Caki2 (cell line): ENCODE data around the gene SLC12A5. TPM values are rescaled to one million over a fixed set of nuclear protein-coding genes. Genes with fewer than 3 reads are reported as not detected.
"Not testable (repeated sequence)": the region's sequence is repeated elsewhere in the genome, so short reads cannot be mapped to it uniquely, and the experiment has no call there.

Experiments
- DNase-seq: peaks from one replicate; pipeline ENCODE4 v3.0.0-alpha.2; 2015; ENCODE audit warnings: low read depth
- in situ Hi-C: cut with HindIII; loops from 2 replicates; pipeline ENCODE4 v1.10.0; 2016; ENCODE audit warnings: low sequenced_read_pairs, low pct_unique_long_range_greater_than_20kb, mixed read lengths
- total RNA-seq: library from RNA; depleted of rRNA; stranded (reverse); fragments of >200 nt; shearing (Covaris generic); gene quantifications from 2 replicates; pipeline ENCODE4 v1.2.3, GENCODE V29; 2014; ENCODE audit warnings: low replicate concordance; rRNA removed

SLC12A5 gene
- total RNA-seq: 7.9 TPM in 1 of 2 replicates, not detected in the other

- no peak for DNase-seq
- in situ Hi-C loops: no loop called here
Measured at GRCh38 chr20:46028772-46029371, at the start of gene SLC12A5. Gene SLC12A5 (plus strand): TSS chr20:46029215. CDS start chr20:46029345, 130 bp downstream.

DNA sequence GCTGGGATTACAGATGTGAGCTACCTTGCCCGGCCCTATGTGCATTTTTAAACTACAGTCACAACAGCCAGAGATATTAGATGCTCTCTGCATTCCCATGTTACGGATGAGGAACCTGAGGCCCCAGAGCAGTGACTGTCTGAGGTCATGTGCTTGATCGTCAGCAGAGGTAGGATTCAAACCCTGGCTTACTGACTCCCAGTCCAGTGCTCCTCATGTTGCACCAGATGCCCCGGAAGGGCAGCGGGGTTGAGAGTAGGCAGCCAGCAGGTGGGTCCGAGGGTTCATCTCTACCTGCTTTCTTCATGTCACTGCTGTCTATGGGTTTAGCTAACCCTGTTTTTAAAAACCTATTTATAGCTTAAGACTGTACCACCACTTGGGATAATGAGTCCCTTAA, 47.8 kb upstream of the SLC12A5 start:
- DNase-seq: no peak

DNA sequence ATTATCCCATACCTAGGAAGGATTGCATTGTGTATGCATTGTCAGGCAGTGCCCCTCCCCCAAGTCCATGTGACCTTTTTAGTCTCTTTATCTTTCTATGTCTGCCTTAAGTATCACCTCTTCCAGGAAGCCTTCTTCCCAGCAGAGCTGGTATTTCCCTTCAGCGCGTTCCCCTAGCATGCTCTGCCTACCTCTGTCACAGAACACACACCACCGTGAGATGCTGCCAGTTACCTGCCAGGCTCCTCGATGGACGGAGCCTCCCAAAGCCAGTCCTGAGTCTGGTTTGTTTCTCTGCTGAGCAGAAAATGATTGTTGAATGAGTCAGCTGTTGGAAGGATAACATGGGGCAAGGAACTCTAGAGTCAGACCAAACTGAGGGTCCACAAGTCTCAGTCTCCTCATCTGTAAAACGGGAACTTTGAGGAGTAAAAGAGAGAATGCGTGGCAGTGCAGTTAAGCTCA, 45.7 kb upstream of the SLC12A5 start:
- DNase-seq: no peak
- in situ Hi-C loops: no loop called here

More for the DNA sequence above, 47.8 kb upstream of the SLC12A5 start:
- in situ Hi-C loops: no loop called here

DNA sequence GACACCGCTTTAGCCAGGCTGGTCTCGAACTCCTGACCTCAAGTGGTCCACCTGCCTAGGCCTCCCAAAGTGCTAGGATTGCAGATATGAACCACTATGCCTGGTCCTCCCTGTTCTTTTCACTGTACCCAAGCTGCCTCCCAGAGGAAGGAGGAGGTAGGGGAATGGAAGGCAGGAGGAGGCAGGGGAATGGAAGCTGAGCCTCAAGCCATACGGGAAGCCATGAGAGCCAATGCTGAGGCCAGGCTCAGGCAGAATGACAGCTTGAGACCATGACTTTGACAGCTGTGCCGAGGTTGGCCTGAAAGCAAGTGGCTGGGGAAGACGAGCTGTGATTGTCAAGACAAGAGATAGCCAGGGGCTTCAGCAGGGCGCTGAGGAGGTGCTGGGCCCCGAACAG, 43.4 kb upstream of the SLC12A5 start:
- DNase-seq: no peak
- in situ Hi-C loops: no loop called here

DNA sequence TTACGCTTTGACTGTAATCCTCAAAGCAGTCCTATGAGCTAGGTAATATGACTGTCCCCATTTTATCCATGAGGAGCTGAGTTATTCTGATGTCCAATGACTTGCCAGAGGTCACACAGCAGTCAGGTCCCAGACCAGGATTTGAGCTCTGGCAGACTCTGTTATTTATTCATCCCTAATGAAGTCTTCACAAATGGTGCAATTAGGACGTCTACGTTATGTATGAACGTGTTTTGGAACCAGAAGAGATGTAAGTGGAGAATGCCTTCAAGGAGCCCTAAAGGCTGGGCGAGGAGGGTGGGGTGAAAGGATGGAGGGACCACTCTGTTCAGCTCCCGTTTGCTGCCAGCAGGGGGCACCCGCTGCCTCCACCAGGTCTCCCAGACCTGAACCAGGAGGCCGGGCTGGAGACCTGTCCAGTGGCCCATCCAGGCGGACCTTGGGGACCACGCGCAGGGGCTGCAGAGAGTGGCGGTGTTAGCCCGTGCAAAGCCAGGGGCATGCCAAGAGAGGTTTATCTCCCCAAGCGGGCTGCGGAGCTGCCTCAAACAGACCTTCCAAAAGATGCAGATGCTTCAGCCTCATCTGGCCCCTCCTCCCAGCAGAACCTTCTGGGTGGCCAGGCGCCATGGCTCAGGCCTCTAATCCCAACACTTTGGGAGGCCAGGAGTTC, 41.8 kb upstream of the SLC12A5 start:
- DNase-seq: peak; percentile 63

DNA sequence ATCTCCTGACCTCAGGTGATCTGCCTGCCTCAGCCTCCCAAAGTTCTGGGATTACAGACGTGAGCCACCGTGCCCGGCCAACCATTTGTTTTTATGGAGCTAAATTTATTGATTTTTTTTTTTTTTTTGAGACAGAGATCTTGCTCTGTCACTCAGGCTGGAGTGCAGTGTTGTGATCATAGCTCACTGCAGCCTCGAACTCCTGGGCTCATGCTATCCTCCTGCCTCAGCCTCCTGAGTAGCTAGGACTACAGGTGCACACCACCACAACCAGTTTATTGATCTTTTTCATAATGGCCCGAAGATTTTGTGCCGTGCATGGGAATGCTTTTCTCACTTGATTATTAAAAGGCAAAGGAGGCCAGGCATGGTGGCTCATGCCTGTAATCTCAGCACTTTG, 40.2 kb upstream of the SLC12A5 start:
- in situ Hi-C loops, DNase-seq: not testable (repeated sequence)

More for the DNA sequence above, 41.8 kb upstream of the SLC12A5 start:
- in situ Hi-C loops: no loop called here

DNA sequence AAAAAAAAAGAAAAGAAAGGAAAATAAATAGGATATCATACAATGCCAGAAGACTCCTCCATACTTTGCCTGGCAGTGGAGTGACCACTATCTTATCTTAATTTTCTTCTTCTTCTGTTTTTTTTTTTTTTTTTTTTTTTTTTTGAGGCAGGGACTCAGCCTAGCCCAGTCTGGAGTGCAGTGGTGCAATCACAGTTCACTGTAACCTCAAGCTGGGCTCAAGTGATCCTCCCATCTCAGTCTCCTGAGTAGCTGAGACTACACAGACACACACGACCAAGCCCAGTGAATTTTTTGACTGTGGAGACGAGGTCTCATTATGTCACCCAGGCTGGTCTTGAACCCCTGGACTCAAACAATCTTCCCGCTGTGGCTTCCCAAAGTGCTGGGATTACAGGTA, 37.4 kb upstream of the SLC12A5 start:
- in situ Hi-C loops: no loop called here
- no peak for DNase-seq

DNA sequence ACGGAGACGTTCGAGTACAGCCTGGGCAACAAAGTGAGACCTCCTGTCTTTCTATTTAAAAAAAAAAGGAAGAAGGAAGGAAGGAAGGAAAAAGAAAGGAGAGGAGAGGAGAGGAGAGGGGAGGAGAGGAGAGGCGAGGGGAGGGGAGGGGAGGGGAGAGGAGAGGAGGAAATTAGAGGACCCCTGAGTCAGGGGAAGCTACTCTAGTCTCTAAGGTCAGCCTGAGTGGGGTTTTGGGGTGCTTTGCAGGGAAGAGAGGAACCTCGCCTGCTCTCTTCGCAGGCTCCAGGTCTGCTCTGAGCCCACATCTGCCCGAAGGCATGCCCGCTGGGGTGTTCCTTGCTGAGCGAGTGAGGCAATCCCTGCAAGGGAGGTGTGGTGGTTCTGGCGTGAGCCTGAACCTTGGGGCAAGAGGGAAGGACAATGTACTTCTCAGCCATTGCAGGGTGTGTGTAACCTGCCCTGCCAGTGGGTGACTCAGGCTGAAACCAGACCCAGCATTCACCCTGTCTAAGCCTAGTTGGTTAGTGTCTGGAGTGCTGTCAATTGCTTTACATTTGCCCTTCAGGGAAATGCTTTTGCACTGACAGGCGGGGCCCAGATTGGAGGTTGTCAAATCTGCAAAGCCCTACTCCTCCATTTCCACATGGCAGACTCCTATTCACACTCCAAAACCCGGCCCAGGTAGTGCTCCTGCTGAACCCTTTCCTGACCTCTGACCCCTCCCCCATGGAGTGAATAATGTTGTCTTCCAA, 35.6 kb upstream of the SLC12A5 start:
- in situ Hi-C loops: no loop called here
- DNase-seq: peak; percentile 81

DNA sequence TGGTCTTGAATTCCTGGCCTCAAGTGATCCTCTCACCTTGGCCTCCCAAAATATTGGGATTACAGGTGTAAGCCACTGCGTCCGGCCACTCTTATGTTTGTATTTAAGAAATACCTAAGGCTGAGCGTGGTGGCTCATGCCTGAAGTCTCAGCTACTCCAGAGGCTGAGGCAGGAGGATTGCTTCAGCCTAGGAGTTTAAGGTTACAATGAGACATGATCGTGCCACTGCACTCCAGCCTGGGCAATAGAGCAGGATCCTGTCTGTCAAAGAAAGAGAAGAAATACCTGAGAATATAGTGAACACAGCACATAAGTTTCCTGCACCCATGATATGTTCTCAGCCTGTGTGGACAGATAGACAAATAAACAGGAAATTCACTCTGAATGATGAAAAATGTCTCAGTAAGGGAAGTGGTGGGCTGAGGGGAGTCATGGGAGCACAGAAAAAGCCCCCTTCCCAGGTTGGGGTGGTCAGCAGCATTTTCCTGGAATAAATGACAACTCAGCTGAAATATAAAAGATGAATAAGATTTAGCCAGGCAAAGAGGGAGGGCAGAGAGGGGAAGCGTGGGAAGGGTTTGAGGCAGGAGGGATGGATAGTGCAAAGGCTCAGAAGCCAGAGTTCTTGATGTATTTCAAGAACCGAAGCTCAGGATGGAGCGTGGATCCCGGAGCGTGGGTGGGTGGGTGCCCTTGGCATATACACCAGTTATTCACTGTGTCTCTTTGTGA, 34.1 kb upstream of the SLC12A5 start:
- in situ Hi-C loops: no loop called here

GRCh38 chr20:45995495-45996097, 33.4 kb upstream of the SLC12A5 start:
- in situ Hi-C loops: not testable (repeated sequence)

More for the DNA sequence above, 34.1 kb upstream of the SLC12A5 start:
- DNase-seq: no peak

GRCh38 chr20:45997187-45997586, 31.8 kb upstream of the SLC12A5 start:
- no peak for DNase-seq
- in situ Hi-C loops: no loop called here

More at GRCh38 chr20:45995495-45996097, 33.4 kb upstream of the SLC12A5 start:
- DNase-seq: not testable (repeated sequence)

- in situ Hi-C loops: no loop called here
- no peak for DNase-seq
Measured at GRCh38 chr20:45998337-45998736, 30.7 kb upstream of the SLC12A5 start.

GRCh38 chr20:45998761-45999160, 30.3 kb upstream of the SLC12A5 start:
- no peak for DNase-seq
- in situ Hi-C loops: no loop called here

GRCh38 chr20:45999557-46000261, 29.3 kb upstream of the SLC12A5 start:
- no peak for DNase-seq
- in situ Hi-C loops: no loop called here

GRCh38 chr20:46000262-46000996, 28.6 kb upstream of the SLC12A5 start:
- no peak for DNase-seq
- in situ Hi-C loops: no loop called here

GRCh38 chr20:46001498-46001897, 27.5 kb upstream of the SLC12A5 start:
- in situ Hi-C loops: no loop called here

GRCh38 chr20:46002008-46002407, 27.0 kb upstream of the SLC12A5 start:
- in situ Hi-C loops: no loop called here
- no peak for DNase-seq

More at GRCh38 chr20:46001498-46001897, 27.5 kb upstream of the SLC12A5 start:
- no peak for DNase-seq
